ENCODE data around the gene EXOSC3.

The EXOSC3 gene

GRCh38 chr9:37730839-37731238 lies 54.0 kb downstream of the EXOSC3 start:
- no peak for DNase-seq

GRCh38 chr9:37730256-37730655 lies 54.6 kb downstream of the EXOSC3 start:
- DNase-seq: no peak
